HEK293 (cell line): Measurements from ENCODE around the gene PBXIP1.

Experiments
- CTCF ChIA-PET: fragments of 350-600 bp; formaldehyde crosslinking; extraction: SDS; loops from one replicate; lab custom pipeline; 2021; ENCODE audit warnings: antibody characterized with exemption; lab: Yijun Ruan, JAX
- POLR2A ChIA-PET: fragments of 300-600 bp; formaldehyde crosslinking; extraction: SDS; loops from one replicate; lab custom pipeline; 2020; ENCODE audit warnings: antibody characterized with exemption, inconsistent platforms; lab: Yijun Ruan, JAX
- H3K27ac ChIP-seq: fragments of 200-500 bp; sonication (Bioruptor generic); 2 replicates; pipeline ENCODE4 v1.5.1; 2014; ENCODE audit warnings: low read depth, low read length, control low read depth, inconsistent platforms; ENCODE audit errors: extremely low read depth
- H3K36me3 ChIP-seq, 2 experiments: fragments of 200-500 bp in 1 of 2; sonication (Bioruptor generic) in 1 of 2; 1 replicate in 1 of 2; 2 replicates in 1 of 2; pipeline ENCODE4 v1.5.1; 2014 to 2017; ENCODE audit warnings: inconsistent platforms in 2 of 2, low read length in 2 of 2; ENCODE audit not compliant: control insufficient read depth in 2 of 2, insufficient read depth in 1 of 2
- H3K4me1 ChIP-seq: fragments of 200-500 bp; sonication (Bioruptor generic); 2 replicates; pipeline ENCODE4 v1.5.1; 2014; ENCODE audit warnings: mild to moderate bottlenecking, low read length, inconsistent platforms; ENCODE audit not compliant: control insufficient read depth, insufficient read depth
- H3K4me3 ChIP-seq: 2 replicates; pipeline ENCODE4 v1.5.1; 2011; ENCODE audit warnings: low read depth, mild to moderate bottlenecking, control low read depth, low read length, moderate library complexity
- H3K9me3 ChIP-seq: fragments of 200-500 bp; sonication (Bioruptor generic); 2 replicates; pipeline ENCODE4 v1.5.1; 2014; ENCODE audit warnings: low read depth, low read length, inconsistent platforms; ENCODE audit not compliant: control insufficient read depth, insufficient read depth
- PRDM4 ChIP-seq: fragments of 450-650 bp; formaldehyde crosslinking; IDR thresholded peaks from 2 replicates; pipeline ENCODE4 v1.5.1; 2017; ENCODE audit warnings: missing biosample characterization, missing genetic modification characterization
- TCF7L2 ChIP-seq: IDR thresholded peaks from 2 replicates; pipeline ENCODE4 v1.6.1; 2011; ENCODE audit warnings: low read depth, mild to moderate bottlenecking, inconsistent platforms, low read length, moderate library complexity, borderline replicate concordance
- TRIM28 ChIP-seq: IDR thresholded peaks from 2 replicates; pipeline ENCODE4 v1.6.1; 2011; ENCODE audit warnings: low read length, control low read depth, borderline replicate concordance
- ZBTB6 ChIP-seq: fragments of 450-650 bp; formaldehyde crosslinking; IDR thresholded peaks from 2 replicates; pipeline ENCODE4 v1.5.1; 2017; ENCODE audit warnings: missing biosample characterization, missing genetic modification characterization
- ZFP41 ChIP-seq: fragments of 450-650 bp; formaldehyde crosslinking; IDR thresholded peaks from 2 replicates; pipeline ENCODE4 v1.5.1; 2016; ENCODE audit warnings: missing biosample characterization, missing genetic modification characterization, borderline replicate concordance
- ZNF112 ChIP-seq: fragments of 450-650 bp; formaldehyde crosslinking; IDR thresholded peaks from 2 replicates; pipeline ENCODE4 v1.5.0; 2017; ENCODE audit warnings: missing biosample characterization, missing genetic modification characterization
- ZNF148 ChIP-seq: fragments of 450-650 bp; formaldehyde crosslinking; IDR thresholded peaks from 2 replicates; pipeline ENCODE4 v1.5.0; 2017; ENCODE audit warnings: missing biosample characterization, missing genetic modification characterization, borderline replicate concordance
- ZNF23 ChIP-seq: fragments of 450-650 bp; formaldehyde crosslinking; IDR thresholded peaks from 2 replicates; pipeline ENCODE4 v1.5.1; 2016; ENCODE audit warnings: missing biosample characterization, missing genetic modification characterization, borderline replicate concordance
- ZNF26 ChIP-seq: fragments of 450-650 bp; formaldehyde crosslinking; IDR thresholded peaks from 2 replicates; pipeline ENCODE4 v1.5.1; 2016; ENCODE audit warnings: missing biosample characterization, missing genetic modification characterization
- ZNF280D ChIP-seq: fragments of 450-650 bp; formaldehyde crosslinking; IDR thresholded peaks from 2 replicates; pipeline ENCODE4 v1.5.1; 2016; ENCODE audit warnings: missing biosample characterization, missing genetic modification characterization
- ZNF292 ChIP-seq: fragments of 450-650 bp; formaldehyde crosslinking; IDR thresholded peaks from 2 replicates; pipeline ENCODE4 v1.5.1; 2016; ENCODE audit warnings: low read depth, missing biosample characterization, missing genetic modification characterization, borderline replicate concordance
- ZNF449 ChIP-seq: fragments of 450-650 bp; formaldehyde crosslinking; IDR thresholded peaks from 2 replicates; pipeline ENCODE4 v1.5.1; 2017; ENCODE audit warnings: missing biosample characterization, mild to moderate bottlenecking, missing genetic modification characterization, moderate library complexity
- ZNF585B ChIP-seq: fragments of 450-650 bp; formaldehyde crosslinking; IDR thresholded peaks from 2 replicates; pipeline ENCODE4 v1.5.1; 2016; ENCODE audit warnings: missing biosample characterization, missing genetic modification characterization
- ZNF704 ChIP-seq: fragments of 450-650 bp; formaldehyde crosslinking; IDR thresholded peaks from 2 replicates; pipeline ENCODE4 v1.5.1; 2016; ENCODE audit warnings: missing biosample characterization, missing genetic modification characterization
- ZSCAN23 ChIP-seq: fragments of 450-650 bp; formaldehyde crosslinking; IDR thresholded peaks from 2 replicates; pipeline ENCODE4 v1.5.1; 2016; ENCODE audit warnings: missing biosample characterization, missing genetic modification characterization

Gene PBXIP1

GRCh38 chr1:154954541-154954940, 1.4 kb downstream of the PBXIP1 start (continued):
- TF ChIP-seq PRDM4 (no peak), ZNF26 (tag by site-specific recombination) (no peak), ZNF280D (no peak), ZBTB6 (tag by site-specific recombination) (no peak), ZSCAN23 (tag by site-specific recombination) (no peak), ZNF292 (tag by site-specific recombination) (no peak)

GRCh38 chr1:154953611-154954038, 2.3 kb downstream of the PBXIP1 start:
- Histone ChIP-seq H3K27ac (no peak overlapping the region), H3K36me3 (peaks cover 2 to 17% of the 10 kb centered on the region in 2 experiments; a peak in 2 of 3 replicates), H3K4me1 (peaks cover 2% of the 10 kb centered on the region; the same call in 1 of the 2 replicates), H3K4me3 (no peak overlapping the region), H3K9me3 (no peaks in the 10 kb centered on the region)
- POLR2A ChIA-PET, result no interaction called here
- CTCF ChIA-PET, result interaction anchor here (0.7 kb wide), 1 partner anchor 64 kb away, joined by 3 read pairs; no protein-coding TSS in a partner anchor
- TF ChIP-seq ZNF449 (tag by site-specific recombination), result no peak
- TF ChIP-seq ZNF585B (tag by site-specific recombination), result no peak
- TF ChIP-seq ZNF704 (tag by site-specific recombination), result no peak

GRCh38 chr1:154952664-154953063, 3.2 kb downstream of the PBXIP1 start:
- H3K4me3 ChIP-seq, result no peak overlapping the region
- ChIA-PET CTCF (interaction anchor here (0.6 to 1.4 kb wide), 3 partner anchors 15 to 109 kb away, joined by 3 to 4 read pairs (median 3); no protein-coding TSS in a partner anchor), POLR2A (interaction anchor here (1.7 kb wide), 1 partner anchor 9 kb away, joined by 5 read pairs; the partner anchor contains the start of gene PYGO2)
- H3K27ac ChIP-seq, result no peak overlapping the region
- no peaks in the 10 kb centered on the region for H3K9me3 ChIP-seq
- peaks cover 0 to 16% of the 10 kb centered on the region in 2 experiments; a peak in 1 of 3 replicates for H3K36me3 ChIP-seq
- H3K4me1 ChIP-seq, result peaks cover 2% of the 10 kb centered on the region; the same call in 1 of the 2 replicates
- TF ChIP-seq ZFP41 (tag by site-specific recombination) (no peak), ZNF23 (tag by site-specific recombination) (no peak), TCF7L2 (no peak), ZNF148 (tag by site-specific recombination) (no peak), TRIM28 (no peak), ZNF112 (tag by site-specific recombination) (no peak)
